CD4-positive, alpha-beta T cell treated with Interleukin-21 for 1 hour (primary cell): ENCODE measurements around the gene LIPT2.

Experiments
- DNase-seq: peaks from one replicate; pipeline ENCODE4 v3.0.0-alpha.2; 2020

LIPT2 gene

GRCh38 chr11:74493791-74494630, 487 bp upstream of the LIPT2 start:
- no peak for DNase-seq

- DNase-seq, result no peak
Observed at GRCh38 chr11:74492084-74492483, 1.4 kb downstream of the LIPT2 start.

DNA sequence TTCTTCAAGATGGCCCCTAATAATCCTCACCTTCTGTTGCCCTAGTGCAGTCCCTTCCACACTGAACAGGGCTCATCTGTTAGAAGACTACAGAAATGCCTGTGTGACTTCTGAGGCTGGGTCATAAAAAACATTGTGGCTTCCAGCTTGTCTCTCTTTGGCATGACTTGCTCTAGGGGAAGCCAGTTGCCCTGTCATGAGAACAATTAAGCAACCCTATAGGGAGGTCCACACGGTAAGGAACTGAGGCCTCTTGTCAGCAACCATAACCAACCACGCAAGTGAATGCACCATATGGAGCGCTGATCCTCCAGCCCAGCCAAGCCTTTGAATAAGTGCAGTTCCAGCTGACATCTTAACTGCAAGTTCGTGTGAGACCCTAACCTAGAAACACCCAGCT, 2.6 kb downstream of the LIPT2 start:
- DNase-seq, result no peak

- no peak for DNase-seq
Observed at GRCh38 chr11:74487875-74488274, 5.6 kb downstream of the LIPT2 start.

GRCh38 chr11:74485868-74486267, 7.7 kb downstream of the LIPT2 start:
- DNase-seq, result no peak

- DNase-seq, result no peak
Observed at GRCh38 chr11:74480688-74481417, 12.7 kb downstream of the LIPT2 start.

- DNase-seq, result no peak
Observed at GRCh38 chr11:74479732-74480123, 13.8 kb downstream of the LIPT2 start.

GRCh38 chr11:74478877-74479731, 14.4 kb downstream of the LIPT2 start:
- no peak for DNase-seq

- DNase-seq, result no peak
Observed at GRCh38 chr11:74476536-74476935, 17.0 kb downstream of the LIPT2 start.

DNA sequence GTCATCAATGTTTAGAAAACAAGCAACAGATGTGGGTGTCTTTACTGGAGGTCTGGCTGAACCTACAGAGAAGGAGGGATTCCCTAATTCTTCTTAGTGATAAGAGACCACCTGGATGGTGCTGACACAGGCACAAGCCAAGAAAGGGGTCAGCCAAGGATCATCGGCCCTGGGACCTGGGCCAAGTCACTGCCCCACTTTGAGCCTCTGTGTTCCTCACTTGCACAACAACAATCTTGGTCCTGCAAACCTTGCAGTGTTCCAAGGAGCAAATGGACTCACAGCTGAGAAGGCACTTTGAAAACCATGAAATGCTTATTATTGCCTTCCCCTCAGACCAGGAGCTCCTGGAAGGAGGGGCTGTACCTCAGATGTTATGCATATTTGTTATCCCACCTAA, 19.2 kb downstream of the LIPT2 start:
- no peak for DNase-seq

- DNase-seq, result no peak
Observed at GRCh38 chr11:74473382-74474173, 19.9 kb downstream of the LIPT2 start.

GRCh38 chr11:74471668-74472429, 21.7 kb downstream of the LIPT2 start:
- DNase-seq, result no peak

DNA sequence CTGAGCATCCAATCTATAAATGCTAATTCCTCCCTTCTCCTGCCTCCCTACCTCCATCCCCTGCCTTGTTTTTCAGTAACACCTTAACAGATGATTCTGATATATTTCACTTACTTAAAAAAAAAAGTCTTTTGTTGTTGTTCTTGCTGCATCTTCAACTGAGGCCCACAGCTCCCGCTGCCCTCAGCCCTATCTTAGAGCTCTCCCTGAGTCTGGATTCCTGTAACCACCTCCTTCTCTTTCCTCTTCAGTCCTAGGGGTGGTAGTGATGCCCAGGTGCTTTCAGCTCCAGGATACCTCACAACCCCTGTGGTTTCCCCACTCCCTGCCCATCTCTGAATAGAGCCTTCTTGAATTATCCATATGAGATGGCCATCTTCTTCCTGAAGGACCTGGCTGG, 22.5 kb downstream of the LIPT2 start:
- DNase-seq, result no peak

DNA sequence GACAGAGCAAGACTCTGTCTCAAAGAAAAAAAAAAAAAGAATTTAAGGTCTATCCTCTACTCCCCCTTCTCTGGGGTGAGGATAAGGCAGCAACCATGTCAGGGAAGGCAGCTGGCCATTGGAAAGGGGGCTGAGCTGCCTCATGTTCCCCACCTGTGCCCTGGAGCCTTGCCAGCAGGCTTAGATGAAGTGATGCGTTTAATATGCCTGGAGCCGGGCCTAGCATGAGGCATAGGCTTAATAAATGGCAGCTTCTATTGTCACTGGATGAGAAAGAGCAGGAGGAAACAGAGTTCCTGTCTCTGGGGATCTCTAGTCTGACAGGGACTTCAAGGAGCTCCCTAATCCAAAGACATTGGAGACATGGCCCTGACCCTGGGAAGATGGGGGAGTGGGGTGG, 23.0 kb downstream of the LIPT2 start:
- no peak for DNase-seq

DNA sequence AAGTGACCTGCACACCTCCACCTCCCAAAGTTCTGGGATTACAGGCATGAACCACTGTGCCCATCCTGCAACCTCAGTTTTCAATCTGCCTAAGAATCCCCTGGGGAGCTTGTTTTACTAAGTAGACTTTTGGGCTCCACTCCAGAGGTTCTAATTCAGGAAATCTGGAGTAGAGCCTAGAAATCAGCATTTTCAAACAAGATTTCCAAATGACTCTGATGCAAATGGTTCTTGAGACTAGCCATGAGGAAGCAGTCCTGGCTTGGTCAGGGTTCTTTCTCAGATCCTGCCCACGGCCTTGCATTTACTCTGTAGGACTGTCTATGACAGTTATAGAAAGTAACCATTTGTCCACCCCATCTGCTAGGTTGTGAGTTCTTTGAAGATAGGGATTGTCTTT, 24.6 kb downstream of the LIPT2 start:
- DNase-seq, result no peak

DNA sequence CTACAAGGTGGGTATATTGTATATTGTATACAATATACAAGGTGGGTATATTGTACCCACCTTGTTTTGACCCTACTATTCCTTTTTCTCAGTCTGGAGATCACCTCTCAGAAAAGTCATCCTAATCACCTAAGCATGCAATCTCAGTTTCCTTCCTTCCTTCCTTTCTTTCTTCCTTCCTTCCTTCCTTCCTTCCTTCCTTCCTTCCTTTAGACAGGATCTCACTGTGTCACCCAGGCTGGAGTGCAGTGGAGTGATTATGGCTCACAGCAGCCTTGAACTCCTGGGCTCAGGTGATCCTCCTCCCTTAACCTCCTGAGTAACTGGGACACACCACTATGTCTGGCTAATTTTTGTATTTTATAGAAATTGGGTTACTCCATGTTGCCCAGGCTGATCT, 25.0 kb downstream of the LIPT2 start:
- DNase-seq, result no peak

GRCh38 chr11:74468058-74468457, 25.5 kb downstream of the LIPT2 start:
- no peak for DNase-seq

GRCh38 chr11:74466916-74467885, 26.3 kb downstream of the LIPT2 start, which contains the start of gene KCNE3:
KCNE3 (minus strand) TSS chr11:74467549; CDS start chr11:74457563, 9,986 bp downstream.
- no peak for DNase-seq

- DNase-seq, result no peak
Observed at GRCh38 chr11:74465291-74465708, 28.2 kb downstream of the LIPT2 start.

- DNase-seq, result no peak
Observed at GRCh38 chr11:74464746-74465145, 28.8 kb downstream of the LIPT2 start.
